Endodermal cell (in vitro differentiated cells): ENCODE results near the gene HOXD8. TPM values are rescaled to one million over a fixed set of nuclear protein-coding genes. Genes with fewer than 3 reads are reported as not detected.

Source experiments
- DNase-seq: peaks from one replicate; pipeline ENCODE4 v3.0.0-alpha.2; 2017
- H3K27ac ChIP-seq: 2 replicates; pipeline ENCODE4 v1.5.1; 2013; ENCODE audit warnings: mild to moderate bottlenecking, low read depth, low read length, moderate library complexity
- H3K27me3 ChIP-seq: 2 replicates; pipeline ENCODE4 v1.6.1; 2013; ENCODE audit warnings: mild to moderate bottlenecking, low read length, moderate library complexity; ENCODE audit not compliant: insufficient read depth, control insufficient read depth, poor library complexity, severe bottlenecking
- H3K36me3 ChIP-seq: 2 replicates; pipeline ENCODE4 v1.7.0; 2013; ENCODE audit warnings: mild to moderate bottlenecking, low read length, moderate library complexity; ENCODE audit not compliant: control insufficient read depth, insufficient read depth
- H3K4me1 ChIP-seq: one replicate; pipeline ENCODE4 v1.7.0; 2013; ENCODE audit warnings: low read length; ENCODE audit not compliant: control insufficient read depth, insufficient read depth
- H3K4me3 ChIP-seq: 2 replicates; pipeline ENCODE4 v1.5.1; 2013; ENCODE audit warnings: mild to moderate bottlenecking, low read length, moderate library complexity
- H3K9ac ChIP-seq: 2 replicates; pipeline ENCODE4 v1.6.1; 2013; ENCODE audit warnings: mild to moderate bottlenecking, low read length, moderate library complexity; ENCODE audit not compliant: poor library complexity, severe bottlenecking; ENCODE audit errors: extremely low read depth
- H3K9me3 ChIP-seq: 2 replicates; pipeline ENCODE4 v1.6.1; 2013; ENCODE audit warnings: mild to moderate bottlenecking, low read length, moderate library complexity; ENCODE audit not compliant: control insufficient read depth
- H3K27ac Mint-ChIP-seq: 2 replicates; pipeline ENCODE4 v1.8.0; 2020; ENCODE audit warnings: mixed read lengths
- H3K27me3 Mint-ChIP-seq: 2 replicates; pipeline ENCODE4 v1.8.0; 2021; ENCODE audit warnings: mild to moderate bottlenecking, mixed read lengths; ENCODE audit not compliant: insufficient read depth
- H3K36me3 Mint-ChIP-seq: 2 replicates; pipeline ENCODE4 v1.8.0; 2020; ENCODE audit warnings: low read depth, mixed read lengths
- H3K4me1 Mint-ChIP-seq: 2 replicates; pipeline ENCODE4 v1.8.0; 2020; ENCODE audit warnings: mixed read lengths
- H3K4me3 Mint-ChIP-seq: 2 replicates; pipeline ENCODE4 v1.8.0; 2020; ENCODE audit warnings: mild to moderate bottlenecking, moderate library complexity, mixed read lengths
- H3K9me3 Mint-ChIP-seq: 2 replicates; pipeline ENCODE4 v1.8.0; 2020; ENCODE audit warnings: mild to moderate bottlenecking, mixed read lengths
- WGBS, 2 experiments: methylation state at CpG; one replicate each; pipeline versions ENCODE4 v1.1.5 to v1.1.7; 2013; ENCODE audit warnings: missing lambda C conversion rate in 2 of 2, mixed read lengths in 1 of 2; ENCODE audit not compliant: insufficient coverage in 1 of 2, insufficient read length in 1 of 2; 5-methylcytosine and 5-hydroxymethylcytosine counted together
- total RNA-seq, 2 donors: library from RNA; stranded (reverse); fragmentation: NEBNext Ultra II Directional in 1 of 2; extraction: Animal tissue kit (Norgen Biotek cat#: 25700) in 1 of 2; gene quantifications; 2 replicates in 1 of 2; 3 replicates in 1 of 2; pipeline ENCODE4 v1.2.1, GENCODE V29; 2021
- TF ChIP-seq, protein P1 (sequence below): fragments of 200-600 bp; sonication (generic); conservative IDR thresholded peaks from 2 replicates; pipeline ENCODE4 v1.5.0; 2021; ENCODE audit warnings: antibody characterized with exemption, mild to moderate bottlenecking

The HOXD8 gene
- total RNA-seq, 2 donors from 2014 or later: not detected

DNA sequence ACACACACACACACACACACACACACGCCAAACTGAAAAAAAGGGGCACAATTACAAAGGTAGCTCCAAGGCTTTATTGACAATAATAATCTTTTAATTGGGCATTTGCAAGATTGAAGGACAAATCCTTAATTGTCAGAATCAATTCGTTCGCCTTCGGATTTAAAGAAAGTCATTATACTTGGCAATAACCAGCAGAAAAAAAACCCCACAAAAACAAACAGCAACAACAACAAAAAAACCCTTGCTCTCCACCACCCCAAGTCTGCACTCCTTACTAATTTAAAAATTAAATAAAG is 1.8 kb upstream of the HOXD8 start:
- H3K9me3 ChIP-seq: no peaks in the 10 kb centered on the region
- Mint-ChIP-seq H3K4me1 (peaks cover 12% of the 10 kb centered on the region), H3K36me3 (no peaks in the 10 kb centered on the region), H3K27me3 (peaks cover 95% of the 10 kb centered on the region), H3K27ac (no peak overlapping the region), H3K9me3 (no peaks in the 10 kb centered on the region), H3K4me3 (no peak overlapping the region)
- DNase-seq: no peak
- H3K4me1 ChIP-seq: no peaks in the 10 kb centered on the region
- H3K36me3 ChIP-seq: no peaks in the 10 kb centered on the region
- no peak overlapping the region for H3K4me3 ChIP-seq
- 23 to 36% methylated on average over 3 to 4 of the region's 4 CpGs for WGBS, 2 experiments
- TF ChIP-seq, protein P1, sequence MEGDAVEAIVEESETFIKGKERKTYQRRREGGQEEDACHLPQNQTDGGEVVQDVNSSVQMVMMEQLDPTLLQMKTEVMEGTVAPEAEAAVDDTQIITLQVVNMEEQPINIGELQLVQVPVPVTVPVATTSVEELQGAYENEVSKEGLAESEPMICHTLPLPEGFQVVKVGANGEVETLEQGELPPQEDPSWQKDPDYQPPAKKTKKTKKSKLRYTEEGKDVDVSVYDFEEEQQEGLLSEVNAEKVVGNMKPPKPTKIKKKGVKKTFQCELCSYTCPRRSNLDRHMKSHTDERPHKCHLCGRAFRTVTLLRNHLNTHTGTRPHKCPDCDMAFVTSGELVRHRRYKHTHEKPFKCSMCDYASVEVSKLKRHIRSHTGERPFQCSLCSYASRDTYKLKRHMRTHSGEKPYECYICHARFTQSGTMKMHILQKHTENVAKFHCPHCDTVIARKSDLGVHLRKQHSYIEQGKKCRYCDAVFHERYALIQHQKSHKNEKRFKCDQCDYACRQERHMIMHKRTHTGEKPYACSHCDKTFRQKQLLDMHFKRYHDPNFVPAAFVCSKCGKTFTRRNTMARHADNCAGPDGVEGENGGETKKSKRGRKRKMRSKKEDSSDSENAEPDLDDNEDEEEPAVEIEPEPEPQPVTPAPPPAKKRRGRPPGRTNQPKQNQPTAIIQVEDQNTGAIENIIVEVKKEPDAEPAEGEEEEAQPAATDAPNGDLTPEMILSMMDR: no peak
- peaks cover 100% of the 10 kb centered on the region for H3K27me3 ChIP-seq
- H3K9ac ChIP-seq: no peak overlapping the region
- H3K27ac ChIP-seq: no peak overlapping the region

- Histone ChIP-seq H3K9me3 (no peaks in the 10 kb centered on the region), H3K36me3 (no peaks in the 10 kb centered on the region), H3K4me1 (no peaks in the 10 kb centered on the region), H3K27me3 (peaks cover 100% of the 10 kb centered on the region), H3K9ac (no peak overlapping the region), H3K27ac (no peak overlapping the region), H3K4me3 (peak overlapping the region; percentile 38)
- Mint-ChIP-seq H3K27ac (no peak overlapping the region), H3K27me3 (peaks cover 96% of the 10 kb centered on the region), H3K4me1 (peaks cover 12% of the 10 kb centered on the region), H3K9me3 (no peaks in the 10 kb centered on the region), H3K4me3 (peak overlapping the region; percentile 33), H3K36me3 (no peaks in the 10 kb centered on the region)
- TF ChIP-seq, protein P1: no peak
- WGBS, 2 experiments: 4 to 11% methylated on average over 14 to 47 of the region's 49 CpGs
- peak; percentile 82 for DNase-seq
Observed at GRCh38 chr2:176128172-176128981, 1.1 kb upstream of the HOXD8 start.

- Histone ChIP-seq H3K27me3 (peaks cover 100% of the 10 kb centered on the region), H3K27ac (no peak overlapping the region), H3K9me3 (no peaks in the 10 kb centered on the region), H3K36me3 (no peaks in the 10 kb centered on the region), H3K4me1 (no peaks in the 10 kb centered on the region), H3K4me3 (no peak overlapping the region), H3K9ac (no peak overlapping the region)
- Mint-ChIP-seq H3K27ac (no peak overlapping the region), H3K27me3 (peaks cover 96% of the 10 kb centered on the region), H3K36me3 (no peaks in the 10 kb centered on the region), H3K9me3 (no peaks in the 10 kb centered on the region), H3K4me1 (peaks cover 12% of the 10 kb centered on the region), H3K4me3 (peak overlapping the region; percentile 33)
- WGBS, 2 experiments: 1 to 2% methylated on average over 9 to 43 of the region's 43 CpGs
- DNase-seq: peak; percentile 61
- TF ChIP-seq, protein P1: no peak
Observed at GRCh38 chr2:176129813-176130146, 275 bp downstream of the HOXD8 start.
